ENCODE data around the gene PTCH2.
"Not testable (repeated sequence)": the region's sequence is repeated elsewhere in the genome, so short reads cannot be mapped to it uniquely, and the experiment has no call there.

PTCH2 gene

DNA sequence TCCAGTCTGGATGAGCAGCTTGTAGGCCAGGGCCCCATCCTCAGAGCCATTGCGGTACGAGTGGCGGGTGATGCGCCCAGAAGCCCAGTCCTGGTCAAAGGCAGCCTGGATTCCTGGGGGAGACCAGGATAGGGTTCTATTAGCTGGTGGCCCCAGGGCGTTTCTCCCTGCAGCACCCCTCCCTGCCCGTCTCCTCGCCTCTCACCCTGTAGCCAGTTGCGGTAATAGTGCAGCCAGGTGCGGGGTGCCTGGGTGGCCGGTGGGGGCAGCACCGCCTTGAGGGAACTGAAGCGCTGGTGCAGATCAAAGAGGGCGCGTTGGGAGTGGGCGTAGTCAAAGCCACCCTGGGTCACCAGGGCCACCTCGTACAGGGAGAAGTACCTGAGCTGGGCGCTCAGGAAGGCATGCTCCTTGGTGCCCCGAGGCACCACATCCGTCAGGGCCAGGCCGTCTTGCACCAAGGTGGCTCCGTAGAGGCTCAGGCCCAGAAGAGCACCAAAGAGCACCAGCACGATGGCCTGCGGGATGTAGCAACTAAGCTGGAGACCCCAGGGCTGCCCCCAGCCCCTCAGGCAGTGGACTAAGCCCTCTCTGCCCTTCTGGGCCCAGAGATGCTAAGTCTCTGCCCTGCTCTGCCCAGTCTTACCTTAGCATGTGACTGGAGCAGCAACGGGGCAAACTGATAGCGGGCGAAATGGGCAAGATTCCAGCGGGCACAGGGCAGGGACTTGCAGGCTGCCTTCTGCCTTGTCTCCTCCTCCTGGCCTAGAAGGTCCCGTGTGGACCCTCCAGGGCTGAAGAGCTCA, 15.7 kb downstream of the PTCH2 start:
- no peak for TF ChIP-seq CTCF (conservative IDR thresholded peaks at IDR 0.05; ENCODE audit: control insufficient read depth, insufficient read depth, low read depth, low read length)
- no peak overlapping the region for H3K4me3 ChIP-seq (ENCODE audit: control insufficient read depth, low read depth, low read length)
- no peak for DNase-seq (ENCODE audit: low read depth)

GRCh38 chr1:44826375-44827196, 16.5 kb downstream of the PTCH2 start:
- DNase-seq (ENCODE audit: low read depth) = peak; percentile 62
- H3K4me3 ChIP-seq (ENCODE audit: control insufficient read depth, low read depth, low read length) = no peak overlapping the region
- TF ChIP-seq CTCF (conservative IDR thresholded peaks at IDR 0.05; ENCODE audit: control insufficient read depth, insufficient read depth, low read depth, low read length) = no peak

DNA sequence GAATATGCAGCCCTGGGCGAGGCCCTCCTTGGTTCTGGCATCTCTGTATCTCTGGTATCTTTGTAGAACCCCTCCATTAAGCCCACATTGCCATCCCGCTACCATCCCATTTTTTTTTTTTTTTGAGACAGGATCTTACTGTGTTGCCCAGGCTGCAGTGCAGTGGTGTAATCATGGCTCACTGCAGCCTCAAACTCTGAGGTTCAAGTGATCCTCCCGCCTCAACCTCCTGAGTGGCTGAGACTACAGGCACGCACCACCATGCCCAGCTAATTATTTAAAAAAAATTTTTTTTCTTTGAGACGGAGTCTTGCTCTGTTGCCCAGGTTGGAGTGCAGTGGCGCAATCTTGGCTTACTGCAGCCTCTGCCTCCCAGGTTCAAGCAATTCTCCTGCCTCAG, 18.7 kb downstream of the PTCH2 start:
- not testable (repeated sequence) for DNase-seq (ENCODE audit: low read depth); H3K4me3 ChIP-seq (ENCODE audit: control insufficient read depth, low read depth, low read length)

GRCh38 chr1:44822981-44823451, 20.0 kb downstream of the PTCH2 start:
- no peak for TF ChIP-seq CTCF (conservative IDR thresholded peaks at IDR 0.05; ENCODE audit: control insufficient read depth, insufficient read depth, low read depth, low read length)
- H3K4me3 ChIP-seq (ENCODE audit: control insufficient read depth, low read depth, low read length) = no peak overlapping the region
- no peak for DNase-seq (ENCODE audit: low read depth)

DNA sequence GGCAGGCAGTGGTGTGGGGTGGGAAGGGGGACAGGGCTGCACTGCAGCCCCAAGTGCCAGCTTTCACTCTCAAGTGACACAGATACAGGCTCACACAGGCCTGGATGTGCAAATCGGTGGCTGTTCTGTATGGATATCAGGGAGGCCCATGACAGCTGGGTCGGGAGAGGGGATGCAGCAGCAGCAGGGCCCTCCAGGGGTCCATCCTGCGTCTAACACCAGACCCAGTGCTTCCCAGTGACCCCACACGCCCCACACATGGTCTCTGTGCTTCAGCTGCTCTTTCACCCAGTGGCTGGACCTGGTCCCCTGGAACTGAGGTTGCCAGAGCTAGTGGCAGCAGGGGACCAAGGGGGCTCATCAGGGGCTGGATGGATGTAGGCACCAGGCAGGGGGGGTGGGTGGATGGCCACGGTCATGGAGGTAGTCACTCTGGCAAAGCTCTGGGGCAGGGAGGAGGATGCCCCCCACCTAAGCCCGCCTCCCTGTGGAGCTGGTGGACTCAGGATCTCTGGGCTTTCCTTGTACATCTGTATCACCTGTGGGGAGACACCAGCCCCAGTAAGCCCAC, 20.8 kb downstream of the PTCH2 start:
- no peak for DNase-seq (ENCODE audit: low read depth)
- no peak for TF ChIP-seq CTCF (conservative IDR thresholded peaks at IDR 0.05; ENCODE audit: control insufficient read depth, insufficient read depth, low read depth, low read length)
- H3K4me3 ChIP-seq (ENCODE audit: control insufficient read depth, low read depth, low read length) = no peak overlapping the region

DNA sequence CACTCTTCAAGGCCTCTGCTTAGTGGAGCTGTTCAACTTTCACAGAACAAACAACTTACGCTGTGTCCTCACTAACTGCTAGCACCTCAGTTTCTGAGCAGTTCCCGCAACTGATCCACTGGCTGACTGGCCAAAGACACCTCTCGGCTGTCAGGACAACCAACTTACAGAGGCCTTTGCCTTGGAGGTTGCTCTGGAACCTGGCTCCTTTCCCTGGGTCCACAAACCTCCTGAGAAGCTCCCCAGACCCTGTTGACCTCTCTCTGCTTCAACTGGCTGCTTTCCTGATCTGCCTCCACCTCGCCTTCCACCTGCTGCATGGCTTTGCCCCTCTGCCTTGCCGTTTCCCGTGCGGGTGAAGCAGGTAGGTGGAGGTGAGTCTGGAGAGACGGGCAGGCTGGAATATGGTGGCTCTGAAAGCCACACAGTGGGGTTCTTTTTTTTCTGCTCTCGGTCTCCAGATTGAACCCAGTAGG, 21.8 kb downstream of the PTCH2 start:
- DNase-seq (ENCODE audit: low read depth) = no peak
- no peak for TF ChIP-seq CTCF (conservative IDR thresholded peaks at IDR 0.05; ENCODE audit: control insufficient read depth, insufficient read depth, low read depth, low read length)
- H3K4me3 ChIP-seq (ENCODE audit: control insufficient read depth, low read depth, low read length) = no peak overlapping the region

All from fibroblast of mammary gland (primary cell).